ENCODE results near the gene SYNM.

Gene SYNM

GRCh38 chr15:99128411-99128810 is 23.5 kb downstream of the SYNM start:
- Histone ChIP-seq H3K9me3 (replicated peaks; ENCODE audit: low read length) (no peaks in the 10 kb centered on the region), H3K4me1 (ENCODE audit: control insufficient read depth, insufficient read depth, low read length) (peaks cover 23% of the 10 kb centered on the region), H3K4me2 (ENCODE audit: low read length) (no peak overlapping the region), H3K9ac (ENCODE audit: low read depth, low read length) (no peak overlapping the region), H3K36me3 (ENCODE audit: insufficient read depth, low read length) (no peaks in the 10 kb centered on the region), H3K27me3 (ENCODE audit: control insufficient read depth, insufficient read depth, low read length) (no peaks in the 10 kb centered on the region), H3K4me3 (ENCODE audit: low read length) (no peak overlapping the region)

- no peaks in the 10 kb centered on the region for H3K36me3 ChIP-seq (ENCODE audit: insufficient read depth, low read length)
- no peak overlapping the region for H3K9ac ChIP-seq (ENCODE audit: low read depth, low read length)
- H3K27me3 ChIP-seq (ENCODE audit: control insufficient read depth, insufficient read depth, low read length), result no peaks in the 10 kb centered on the region
Observed at GRCh38 chr15:99129644-99130043, 24.8 kb downstream of the SYNM start.

GRCh38 chr15:99130314-99130713 is 25.4 kb downstream of the SYNM start:
- no peak overlapping the region for H3K9ac ChIP-seq (ENCODE audit: low read depth, low read length)
- H3K4me1 ChIP-seq (ENCODE audit: control insufficient read depth, insufficient read depth, low read length), result peaks cover 7% of the 10 kb centered on the region
- H3K36me3 ChIP-seq (ENCODE audit: insufficient read depth, low read length), result no peaks in the 10 kb centered on the region

More at GRCh38 chr15:99129644-99130043, 24.8 kb downstream of the SYNM start:
- H3K4me2 ChIP-seq (ENCODE audit: low read length), result no peak overlapping the region
- H3K9me3 ChIP-seq (replicated peaks; ENCODE audit: low read length), result no peaks in the 10 kb centered on the region
- no peak overlapping the region for H3K4me3 ChIP-seq (ENCODE audit: low read length)
- peaks cover 11% of the 10 kb centered on the region for H3K4me1 ChIP-seq (ENCODE audit: control insufficient read depth, insufficient read depth, low read length)

GRCh38 chr15:99130765-99131440 is 26.0 kb downstream of the SYNM start:
- Histone ChIP-seq H3K4me1 (ENCODE audit: control insufficient read depth, insufficient read depth, low read length) (peaks cover 8% of the 10 kb centered on the region), H3K4me2 (ENCODE audit: low read length) (no peak overlapping the region), H3K9ac (ENCODE audit: low read depth, low read length) (no peak overlapping the region), H3K27me3 (ENCODE audit: control insufficient read depth, insufficient read depth, low read length) (no peaks in the 10 kb centered on the region), H3K36me3 (ENCODE audit: insufficient read depth, low read length) (no peaks in the 10 kb centered on the region), H3K4me3 (ENCODE audit: low read length) (no peak overlapping the region), H3K9me3 (replicated peaks; ENCODE audit: low read length) (no peaks in the 10 kb centered on the region)

More at GRCh38 chr15:99130314-99130713, 25.4 kb downstream of the SYNM start:
- Histone ChIP-seq H3K4me2 (ENCODE audit: low read length) (no peak overlapping the region), H3K27me3 (ENCODE audit: control insufficient read depth, insufficient read depth, low read length) (no peaks in the 10 kb centered on the region), H3K9me3 (replicated peaks; ENCODE audit: low read length) (no peaks in the 10 kb centered on the region), H3K4me3 (ENCODE audit: low read length) (no peak overlapping the region)

GRCh38 chr15:99131441-99132023 is 26.7 kb downstream of the SYNM start:
- Histone ChIP-seq H3K9ac (ENCODE audit: low read depth, low read length) (no peak overlapping the region), H3K4me2 (ENCODE audit: low read length) (no peak overlapping the region), H3K4me3 (ENCODE audit: low read length) (no peak overlapping the region), H3K27me3 (ENCODE audit: control insufficient read depth, insufficient read depth, low read length) (no peaks in the 10 kb centered on the region), H3K4me1 (ENCODE audit: control insufficient read depth, insufficient read depth, low read length) (peaks cover 8% of the 10 kb centered on the region), H3K9me3 (replicated peaks; ENCODE audit: low read length) (no peaks in the 10 kb centered on the region), H3K36me3 (ENCODE audit: insufficient read depth, low read length) (peaks cover 3% of the 10 kb centered on the region)

- Histone ChIP-seq H3K4me3 (ENCODE audit: low read length) (no peak overlapping the region), H3K36me3 (ENCODE audit: insufficient read depth, low read length) (peaks cover 8% of the 10 kb centered on the region), H3K9me3 (replicated peaks; ENCODE audit: low read length) (no peaks in the 10 kb centered on the region), H3K9ac (ENCODE audit: low read depth, low read length) (no peak overlapping the region), H3K27me3 (ENCODE audit: control insufficient read depth, insufficient read depth, low read length) (no peaks in the 10 kb centered on the region), H3K4me2 (ENCODE audit: low read length) (no peak overlapping the region), H3K4me1 (ENCODE audit: control insufficient read depth, insufficient read depth, low read length) (peaks cover 8% of the 10 kb centered on the region)
Observed at GRCh38 chr15:99132122-99132521, 27.2 kb downstream of the SYNM start.

- Histone ChIP-seq H3K27me3 (ENCODE audit: control insufficient read depth, insufficient read depth, low read length) (no peaks in the 10 kb centered on the region), H3K4me2 (ENCODE audit: low read length) (no peak overlapping the region), H3K36me3 (ENCODE audit: insufficient read depth, low read length) (peaks cover 12% of the 10 kb centered on the region), H3K9me3 (replicated peaks; ENCODE audit: low read length) (no peaks in the 10 kb centered on the region), H3K4me3 (ENCODE audit: low read length) (no peak overlapping the region), H3K9ac (ENCODE audit: low read depth, low read length) (no peak overlapping the region), H3K4me1 (ENCODE audit: control insufficient read depth, insufficient read depth, low read length) (peaks cover 8% of the 10 kb centered on the region)
Observed at GRCh38 chr15:99132634-99133287, 27.9 kb downstream of the SYNM start.

- Histone ChIP-seq H3K9ac (ENCODE audit: low read depth, low read length) (no peak overlapping the region), H3K4me2 (ENCODE audit: low read length) (no peak overlapping the region), H3K4me3 (ENCODE audit: low read length) (no peak overlapping the region), H3K36me3 (ENCODE audit: insufficient read depth, low read length) (peaks cover 17% of the 10 kb centered on the region), H3K27me3 (ENCODE audit: control insufficient read depth, insufficient read depth, low read length) (no peaks in the 10 kb centered on the region), H3K4me1 (ENCODE audit: control insufficient read depth, insufficient read depth, low read length) (peaks cover 8% of the 10 kb centered on the region), H3K9me3 (replicated peaks; ENCODE audit: low read length) (no peaks in the 10 kb centered on the region)
Observed at GRCh38 chr15:99134317-99134821, 29.5 kb downstream of the SYNM start.

GRCh38 chr15:99135194-99135593 is 30.3 kb downstream of the SYNM start:
- H3K4me3 ChIP-seq (ENCODE audit: low read length), result no peak overlapping the region
- no peak overlapping the region for H3K9ac ChIP-seq (ENCODE audit: low read depth, low read length)
- H3K4me2 ChIP-seq (ENCODE audit: low read length), result no peak overlapping the region
- H3K36me3 ChIP-seq (ENCODE audit: insufficient read depth, low read length), result peaks cover 17% of the 10 kb centered on the region
- no peaks in the 10 kb centered on the region for H3K9me3 ChIP-seq (replicated peaks; ENCODE audit: low read length)
- no peaks in the 10 kb centered on the region for H3K27me3 ChIP-seq (ENCODE audit: control insufficient read depth, insufficient read depth, low read length)
- peaks cover 8% of the 10 kb centered on the region for H3K4me1 ChIP-seq (ENCODE audit: control insufficient read depth, insufficient read depth, low read length)

GRCh38 chr15:99137111-99137546 is 32.2 kb downstream of the SYNM start:
- H3K4me3 ChIP-seq (ENCODE audit: low read length), result no peak overlapping the region
- H3K36me3 ChIP-seq (ENCODE audit: insufficient read depth, low read length), result peaks cover 17% of the 10 kb centered on the region
- H3K4me1 ChIP-seq (ENCODE audit: control insufficient read depth, insufficient read depth, low read length), result peaks cover 8% of the 10 kb centered on the region
- no peaks in the 10 kb centered on the region for H3K27me3 ChIP-seq (ENCODE audit: control insufficient read depth, insufficient read depth, low read length)
- no peaks in the 10 kb centered on the region for H3K9me3 ChIP-seq (replicated peaks; ENCODE audit: low read length)
- H3K4me2 ChIP-seq (ENCODE audit: low read length), result no peak overlapping the region
- no peak overlapping the region for H3K9ac ChIP-seq (ENCODE audit: low read depth, low read length)

- Histone ChIP-seq H3K9ac (ENCODE audit: low read depth, low read length) (no peak overlapping the region), H3K27me3 (ENCODE audit: control insufficient read depth, insufficient read depth, low read length) (no peaks in the 10 kb centered on the region), H3K36me3 (ENCODE audit: insufficient read depth, low read length) (peaks cover 17% of the 10 kb centered on the region), H3K4me1 (ENCODE audit: control insufficient read depth, insufficient read depth, low read length) (peaks cover 8% of the 10 kb centered on the region), H3K9me3 (replicated peaks; ENCODE audit: low read length) (no peaks in the 10 kb centered on the region), H3K4me2 (ENCODE audit: low read length) (no peak overlapping the region), H3K4me3 (ENCODE audit: low read length) (no peak overlapping the region)
Observed at GRCh38 chr15:99137877-99138276, 33.0 kb downstream of the SYNM start.

Data from skeletal muscle satellite cell (primary cell).